Mucosa of stomach (tissue), 1 donor: ENCODE data around the gene CGB8.
"Not testable (repeated sequence)": the region's sequence is repeated elsewhere in the genome, so short reads cannot be mapped to it uniquely, and the experiment has no call there.

Experiments
- H3K27me3 ChIP-seq: one replicate; pipeline ENCODE4 v1.7.0; 2013; ENCODE audit warnings: mild to moderate bottlenecking, low read length; ENCODE audit not compliant: control insufficient read depth, insufficient read depth
- H3K36me3 ChIP-seq: one replicate; pipeline ENCODE4 v1.7.0; 2013; ENCODE audit warnings: low read length; ENCODE audit not compliant: control insufficient read depth, insufficient read depth
- H3K4me1 ChIP-seq: one replicate; pipeline ENCODE4 v1.7.0; 2013; ENCODE audit warnings: mild to moderate bottlenecking, low read length; ENCODE audit not compliant: control insufficient read depth, insufficient read depth
- H3K4me3 ChIP-seq: one replicate; pipeline ENCODE4 v1.7.0; 2013; ENCODE audit warnings: low read length
- H3K9ac ChIP-seq: one replicate; pipeline ENCODE4 v1.7.0; 2013; ENCODE audit warnings: mild to moderate bottlenecking, low read length, moderate library complexity
- H3K9me3 ChIP-seq: one replicate; pipeline ENCODE4 v1.7.0; 2013; ENCODE audit warnings: mild to moderate bottlenecking, low read length, moderate library complexity; ENCODE audit not compliant: control insufficient read depth
- donor health status: Pancreatic carcinoma.

Gene CGB8

DNA sequence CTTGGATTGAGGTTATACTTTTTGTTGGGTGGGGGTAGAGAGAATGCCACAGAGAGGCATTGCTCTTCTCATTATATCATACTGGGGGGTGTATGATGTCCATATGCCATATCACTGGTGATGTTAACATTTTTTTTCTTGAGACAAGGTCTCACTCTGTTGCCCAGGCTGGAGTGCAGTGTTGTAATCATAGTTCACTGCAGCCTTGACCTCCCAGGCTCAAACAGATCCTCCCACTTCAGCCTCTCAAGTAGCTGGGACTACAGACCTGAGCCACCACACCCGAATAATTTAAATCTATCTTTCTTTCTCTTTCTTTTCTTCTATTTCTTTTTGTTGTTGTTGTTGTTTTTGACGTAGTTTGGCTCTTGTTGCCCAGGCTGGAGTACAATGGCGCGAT, 31.5 kb upstream of the CGB8 start:
- Histone ChIP-seq H3K9me3 (no peaks in the 10 kb centered on the region), H3K36me3 (no peaks in the 10 kb centered on the region), H3K4me1 (no peaks in the 10 kb centered on the region), H3K4me3 (no peak overlapping the region), H3K27me3 (no peaks in the 10 kb centered on the region), H3K9ac (no peak overlapping the region)

DNA sequence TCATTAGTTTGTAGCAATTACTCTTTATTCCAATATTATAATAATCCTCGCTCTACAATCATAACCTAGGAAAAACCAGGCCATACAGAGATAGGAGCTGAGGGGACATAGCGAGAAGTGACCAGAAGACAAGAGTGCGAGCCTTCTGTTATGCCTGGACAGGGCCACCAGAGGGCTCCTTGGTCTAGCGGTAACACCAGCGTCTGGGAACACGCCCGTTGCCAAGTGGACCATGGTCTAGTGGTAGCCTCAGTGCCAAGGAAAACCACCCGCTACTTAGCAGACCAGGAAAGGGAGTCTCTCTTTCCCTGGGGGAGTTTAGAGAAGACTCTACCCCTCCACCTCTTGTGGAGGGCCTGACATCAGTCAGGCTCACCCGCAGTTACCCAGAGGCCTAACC, 26.0 kb upstream of the CGB8 start:
- H3K4me3 ChIP-seq, H3K9ac ChIP-seq: not testable (repeated sequence)

DNA sequence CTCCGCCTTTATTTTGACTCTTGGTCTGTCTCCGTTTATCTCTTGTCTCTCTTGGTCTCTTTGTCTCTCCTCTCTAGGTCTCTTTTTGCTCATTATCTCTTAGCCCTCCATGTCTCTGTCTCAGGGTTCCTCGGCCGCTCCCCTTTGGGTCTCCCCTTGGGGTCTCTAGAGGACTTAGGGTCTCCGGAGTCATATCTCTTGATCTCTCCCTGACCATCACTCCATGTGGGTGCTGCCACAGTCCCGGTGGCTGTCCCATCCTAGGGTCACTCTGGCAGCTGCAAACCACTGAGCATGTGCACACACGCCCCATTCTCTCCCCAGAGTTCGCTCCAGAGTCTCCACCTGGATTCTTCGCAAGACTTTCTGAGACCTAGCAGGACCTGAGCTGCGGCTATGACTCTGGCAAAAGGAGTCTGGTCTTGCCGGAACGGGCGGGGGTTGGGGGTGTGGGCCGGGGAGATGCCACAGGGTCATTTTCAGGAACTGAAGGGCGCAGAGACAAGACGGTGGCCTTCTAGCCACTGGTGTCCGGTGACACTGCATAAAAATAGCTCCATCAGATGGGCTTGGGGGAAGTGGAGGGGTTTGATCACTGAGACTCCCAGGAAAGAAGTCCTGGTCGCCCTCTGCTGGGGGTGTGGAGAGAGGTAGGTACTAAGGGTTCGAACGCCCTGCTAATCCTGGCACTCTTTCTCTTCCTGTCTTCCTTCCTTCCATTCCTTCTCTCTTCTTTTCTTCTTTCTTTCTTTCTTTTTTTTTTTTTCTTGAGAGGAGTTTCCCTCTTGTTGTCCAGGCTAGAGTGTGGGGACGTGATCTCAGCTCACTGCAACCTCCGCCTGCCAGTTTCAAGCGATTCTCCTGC, 24.8 kb upstream of the CGB8 start:
- Histone ChIP-seq H3K4me1 (no peaks in the 10 kb centered on the region), H3K9ac (no peak overlapping the region), H3K9me3 (no peaks in the 10 kb centered on the region), H3K4me3 (no peak overlapping the region), H3K36me3 (no peaks in the 10 kb centered on the region), H3K27me3 (peaks cover 40% of the 10 kb centered on the region)

More for the DNA sequence above, 26.0 kb upstream of the CGB8 start:
- not testable (repeated sequence) for H3K4me1 ChIP-seq, H3K9me3 ChIP-seq, H3K36me3 ChIP-seq
- peaks cover 35% of the 10 kb centered on the region for H3K27me3 ChIP-seq

DNA sequence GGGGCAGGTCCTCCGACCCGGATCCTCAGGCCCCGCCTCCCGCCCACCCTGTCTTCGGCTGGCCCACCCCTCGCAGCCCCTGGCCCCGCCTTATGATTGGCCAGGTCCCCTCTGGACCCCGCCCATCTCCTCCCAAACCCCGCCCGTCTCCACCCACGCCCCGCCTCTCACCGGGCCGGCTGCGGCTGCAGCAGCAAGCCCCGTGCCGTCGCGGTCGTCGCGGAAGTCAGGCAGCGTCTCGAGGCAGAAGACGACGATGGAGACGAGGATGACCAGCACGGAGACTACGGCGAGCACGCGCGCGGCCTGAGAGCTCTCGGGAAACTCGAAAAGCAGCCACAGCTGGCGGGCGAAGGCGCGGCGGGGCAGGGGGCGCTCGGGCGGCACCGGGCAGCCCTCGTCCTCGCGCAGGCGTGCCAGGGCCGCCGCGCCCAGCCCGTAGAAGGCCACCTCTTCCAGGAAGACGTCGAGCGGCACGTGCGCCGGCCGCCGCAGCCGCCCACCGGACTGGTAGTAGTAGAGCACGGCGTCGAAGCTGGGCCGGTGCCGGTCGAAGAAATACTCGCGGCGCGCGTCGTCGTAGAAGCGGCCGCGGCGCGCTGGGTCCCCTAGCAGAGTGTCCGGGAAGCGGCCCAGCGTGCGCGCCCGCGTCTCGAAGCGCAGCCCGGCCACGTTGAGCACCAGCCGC, 23.1 kb upstream of the CGB8 start:
- Histone ChIP-seq H3K9ac (no peak overlapping the region), H3K27me3 (peaks cover 50% of the 10 kb centered on the region), H3K4me1 (no peaks in the 10 kb centered on the region), H3K9me3 (no peaks in the 10 kb centered on the region), H3K36me3 (no peaks in the 10 kb centered on the region), H3K4me3 (no peak overlapping the region)

DNA sequence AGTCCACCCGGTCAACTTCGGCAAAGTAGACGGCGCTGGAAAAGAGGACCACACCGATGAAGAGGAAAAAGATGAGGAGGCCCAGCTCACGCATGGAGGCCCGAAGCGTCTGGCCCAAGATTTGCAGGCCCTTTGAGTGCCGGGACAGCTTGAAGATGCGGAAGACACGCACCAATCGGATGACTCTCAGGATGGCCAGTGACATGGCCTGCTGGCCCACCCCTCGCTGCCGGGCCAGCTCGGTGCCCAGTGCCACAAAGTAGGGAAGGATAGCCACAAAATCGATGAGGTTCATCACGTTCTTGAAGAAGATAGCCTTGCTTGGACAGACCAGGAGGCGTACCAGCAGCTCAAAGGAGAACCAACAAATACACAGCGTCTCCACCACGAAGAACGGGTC, 21.5 kb upstream of the CGB8 start:
- peaks cover 66% of the 10 kb centered on the region for H3K27me3 ChIP-seq
- H3K36me3 ChIP-seq = no peaks in the 10 kb centered on the region
- no peaks in the 10 kb centered on the region for H3K9me3 ChIP-seq
- H3K4me1 ChIP-seq = no peaks in the 10 kb centered on the region
- no peak overlapping the region for H3K4me3 ChIP-seq
- no peak overlapping the region for H3K9ac ChIP-seq

DNA sequence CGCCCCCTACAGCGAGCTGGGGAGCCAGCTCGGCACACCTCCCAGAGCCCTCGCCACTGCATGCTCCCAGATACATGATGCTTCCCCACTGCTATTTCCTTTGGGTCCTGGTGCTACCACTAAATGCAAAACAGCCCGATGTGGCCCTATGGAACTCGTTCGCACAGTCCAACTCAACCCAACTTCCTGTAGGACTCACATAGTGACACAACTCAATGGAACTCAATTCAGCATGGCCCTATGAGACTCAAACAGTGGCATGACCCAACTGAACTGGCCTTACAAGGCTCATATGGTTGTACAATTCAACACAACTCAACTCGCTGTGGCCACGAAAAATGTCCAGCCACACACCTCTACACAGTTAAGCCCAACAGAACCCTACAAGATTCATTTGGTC, 20.1 kb upstream of the CGB8 start:
- peaks cover 72% of the 10 kb centered on the region for H3K27me3 ChIP-seq
- peaks cover 6% of the 10 kb centered on the region for H3K4me1 ChIP-seq
- H3K9ac ChIP-seq = no peak overlapping the region
- no peaks in the 10 kb centered on the region for H3K36me3 ChIP-seq
- H3K9me3 ChIP-seq = no peaks in the 10 kb centered on the region
- no peak overlapping the region for H3K4me3 ChIP-seq

DNA sequence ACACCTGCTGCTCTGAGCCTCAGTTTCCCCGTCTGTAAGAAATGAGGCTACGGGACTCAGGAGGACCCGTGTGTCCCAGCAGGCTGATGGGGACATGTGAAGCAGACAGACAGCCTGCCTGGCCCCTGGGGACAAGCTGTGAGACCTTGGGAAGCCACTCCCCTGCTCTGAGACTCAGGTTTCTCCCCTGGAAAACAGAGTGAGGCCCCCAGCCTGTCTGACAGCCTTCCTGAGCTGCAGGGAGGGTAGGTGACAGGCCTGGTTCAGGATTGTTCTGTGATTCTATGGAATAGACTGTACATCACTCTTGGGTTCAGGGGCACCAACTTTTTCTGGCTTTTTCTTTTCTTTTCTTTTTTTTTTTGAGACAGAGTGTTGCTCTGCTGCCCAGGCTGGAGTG, 18.6 kb upstream of the CGB8 start:
- no peak overlapping the region for H3K9ac ChIP-seq
- no peak overlapping the region for H3K4me3 ChIP-seq
- no peaks in the 10 kb centered on the region for H3K9me3 ChIP-seq
- peaks cover 62% of the 10 kb centered on the region for H3K27me3 ChIP-seq
- peaks cover 6% of the 10 kb centered on the region for H3K4me1 ChIP-seq
- H3K36me3 ChIP-seq = no peaks in the 10 kb centered on the region

DNA sequence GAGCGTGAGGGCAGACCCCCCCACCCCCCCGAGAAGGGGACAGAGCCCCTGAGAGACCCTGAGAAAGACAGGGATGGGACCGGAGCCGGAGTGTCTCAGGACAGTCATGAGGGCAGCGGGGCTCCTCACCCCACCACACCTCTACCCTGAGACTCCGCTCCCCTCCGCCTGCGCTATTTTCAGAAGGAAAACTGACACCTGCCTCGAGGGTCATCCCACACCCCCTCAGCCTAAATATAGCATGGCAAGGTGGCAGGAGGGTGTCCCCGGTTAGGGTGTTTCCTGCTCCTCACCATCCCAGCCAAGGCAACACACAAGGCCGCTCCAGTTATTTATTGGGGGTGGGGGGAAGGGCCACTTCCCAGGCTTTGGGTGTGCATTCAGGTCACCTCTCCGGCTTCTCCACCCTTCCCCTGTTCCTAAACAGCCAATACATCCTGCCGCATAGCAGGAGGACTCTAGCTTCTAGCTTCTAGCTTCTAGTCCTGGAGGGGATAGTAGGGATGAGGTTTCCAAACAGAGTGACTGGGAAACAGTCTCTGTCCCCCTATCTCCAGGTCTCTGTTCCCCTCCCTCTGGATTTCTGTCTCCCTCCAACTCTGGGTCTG, 17.1 kb upstream of the CGB8 start:
- H3K4me1 ChIP-seq = peaks cover 6% of the 10 kb centered on the region
- H3K9me3 ChIP-seq = no peaks in the 10 kb centered on the region
- H3K9ac ChIP-seq = no peak overlapping the region
- no peak overlapping the region for H3K4me3 ChIP-seq
- H3K36me3 ChIP-seq = no peaks in the 10 kb centered on the region
- peaks cover 62% of the 10 kb centered on the region for H3K27me3 ChIP-seq

DNA sequence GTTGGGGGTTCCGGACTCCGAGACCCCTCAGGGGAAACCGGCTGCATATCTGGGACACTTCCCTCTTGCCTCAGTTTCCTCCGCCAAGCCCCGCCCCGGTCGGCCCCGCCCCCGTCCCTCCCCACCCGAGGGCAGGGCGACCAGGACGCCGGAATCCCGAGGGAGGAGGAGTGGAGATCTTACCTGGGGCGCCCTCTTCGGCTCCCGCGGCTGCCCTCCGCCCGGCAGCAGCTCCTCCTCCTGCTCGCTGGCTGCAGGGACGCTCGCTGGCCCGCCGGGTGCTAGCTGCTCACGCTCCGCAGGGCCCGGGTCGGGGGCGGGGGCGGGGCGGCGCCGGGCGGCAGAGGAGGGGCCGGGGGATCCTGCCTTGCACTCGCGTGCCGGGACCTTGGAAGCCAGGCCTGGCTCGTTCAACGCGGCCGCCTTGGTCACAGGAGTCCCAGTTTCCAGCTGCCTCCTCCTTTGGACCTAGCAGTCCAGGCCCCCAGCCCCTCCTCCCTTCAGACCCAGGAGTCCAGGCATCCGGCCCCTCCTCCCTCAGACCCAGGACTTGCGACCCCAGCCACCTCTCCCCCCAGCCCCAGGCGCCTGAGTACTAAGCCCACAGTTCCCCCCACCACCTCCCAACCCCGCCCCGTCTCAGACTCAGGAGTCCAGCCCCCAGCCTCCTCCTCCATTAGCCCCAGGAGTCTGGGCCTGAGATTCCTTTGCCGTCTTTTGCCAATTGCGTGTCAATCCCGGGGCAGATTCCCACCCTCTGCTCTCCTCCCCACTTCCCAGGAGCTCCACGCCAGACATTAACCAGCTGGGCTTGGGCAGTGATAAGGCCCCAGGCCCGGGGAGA, 16.1 kb upstream of the CGB8 start, which contains the start of gene NTF4:
TSS of gene NTF4 (minus strand) at position 51 of the 844 bp plus-strand sequence. CDS start 2,821 bp downstream, outside the sequence.
- Histone ChIP-seq H3K4me3 (no peak within 1 kb of the TSS), H3K27me3 (peaks cover 55% of the 10 kb centered on the region), H3K9ac (no peak within 1 kb of the TSS), H3K36me3 (no peaks in the 10 kb centered on the region), H3K4me1 (peaks cover 6% of the 10 kb centered on the region), H3K9me3 (no peaks in the 10 kb centered on the region)

DNA sequence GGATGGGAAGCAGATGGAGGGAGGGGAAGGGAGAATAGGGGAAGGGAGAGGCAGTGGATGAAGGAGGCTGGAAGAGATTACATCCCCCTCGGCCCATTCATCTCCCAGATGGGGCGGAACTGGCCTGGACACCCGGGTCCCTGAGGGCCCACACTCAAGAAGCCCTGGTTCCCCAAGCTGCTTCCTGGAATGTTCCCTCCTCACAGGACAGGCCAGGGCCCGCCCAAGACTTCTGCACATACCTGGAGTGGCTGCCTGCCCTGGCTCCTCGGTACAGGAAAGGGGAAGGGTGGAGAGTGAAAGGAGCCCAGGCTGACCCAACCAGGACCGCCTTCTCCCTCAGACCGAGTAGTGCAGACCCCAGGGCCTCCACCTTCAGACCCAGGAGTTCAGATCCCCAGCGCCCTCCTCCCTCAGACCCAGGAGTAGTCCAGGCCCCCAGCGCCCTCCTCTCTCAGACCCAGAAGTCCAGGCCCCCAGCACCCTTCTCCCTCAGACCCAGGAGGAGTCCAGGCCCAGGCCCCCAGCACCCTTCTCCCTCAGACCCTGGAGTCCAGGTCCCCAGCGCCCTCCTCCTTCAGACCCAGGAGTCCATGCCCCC, 15.2 kb upstream of the CGB8 start:
- H3K4me3 ChIP-seq = no peak overlapping the region
- no peaks in the 10 kb centered on the region for H3K9me3 ChIP-seq
- H3K4me1 ChIP-seq = peaks cover 6% of the 10 kb centered on the region
- peaks cover 54% of the 10 kb centered on the region for H3K27me3 ChIP-seq
- H3K9ac ChIP-seq = no peak overlapping the region
- H3K36me3 ChIP-seq = no peaks in the 10 kb centered on the region

DNA sequence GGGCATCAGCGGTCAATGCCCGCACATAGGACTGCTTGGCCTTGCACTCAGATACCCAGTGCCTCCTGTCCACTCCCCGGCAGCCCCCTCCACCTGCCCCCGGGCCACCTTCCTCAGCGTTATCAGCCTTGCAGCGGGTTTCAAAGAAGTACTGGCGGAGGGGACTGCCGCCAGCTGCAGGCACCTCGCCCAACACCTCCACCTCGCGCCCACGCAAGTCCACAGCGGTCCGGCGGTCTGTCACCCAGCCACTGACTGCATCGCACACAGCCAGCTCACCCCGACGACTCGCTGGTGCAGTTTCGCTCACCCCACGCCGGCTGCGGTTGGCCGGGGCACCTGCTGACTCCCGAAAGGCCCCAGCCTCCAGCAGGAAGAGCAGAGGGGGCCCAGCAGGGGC, 12.5 kb upstream of the CGB8 start:
- no peak overlapping the region for H3K4me3 ChIP-seq
- H3K36me3 ChIP-seq = no peaks in the 10 kb centered on the region
- no peak overlapping the region for H3K9ac ChIP-seq
- no peaks in the 10 kb centered on the region for H3K9me3 ChIP-seq
- peaks cover 21% of the 10 kb centered on the region for H3K4me1 ChIP-seq
- H3K27me3 ChIP-seq = peaks cover 61% of the 10 kb centered on the region
